Vagina (tissue), 2 donors: Measurements from ENCODE around the gene TOR3A. TPM values are rescaled to one million over a fixed set of nuclear protein-coding genes. Genes with fewer than 3 reads are reported as not detected.

Experiments used
- DNase-seq, 2 donors: peaks; one replicate each; pipeline ENCODE4 v3.0.0-alpha.2; 2017; ENCODE audit errors: extremely low spot score in 2 of 2
- H3K27ac ChIP-seq: fragments of 200-600 bp; sonication (generic); one replicate; pipeline ENCODE4 v1.5.1; 2019
- H3K27me3 ChIP-seq: fragments of 200-600 bp; sonication (generic); one replicate; pipeline ENCODE4 v1.5.1; 2019
- H3K36me3 ChIP-seq, 2 donors: fragments of 200-600 bp; sonication (generic); one replicate each; pipeline ENCODE4 v1.5.1; 2017 to 2019
- H3K4me1 ChIP-seq: fragments of 200-600 bp; sonication (generic); one replicate; pipeline ENCODE4 v1.5.1; 2019
- H3K4me3 ChIP-seq, 2 donors: fragments of 200-600 bp; sonication (generic); 1 replicate in 1 of 2; 2 replicates in 1 of 2; pipeline ENCODE4 v1.5.1; 2016 to 2019
- H3K9me3 ChIP-seq: fragments of 200-600 bp; sonication (generic); one replicate; pipeline ENCODE4 v1.5.1; 2019
- CTCF ChIP-seq, 3 experiments: fragments of 450-650 bp in 2 of 3; fragments of 200-600 bp in 1 of 3; sonication (generic) in 1 of 3; IDR thresholded peaks; one replicate each; pipeline ENCODE4 v1.5.1; 2017 to 2019; ENCODE audit warnings: antibody characterized with exemption in 3 of 3, mild to moderate bottlenecking in 2 of 3, moderate library complexity in 2 of 3
- POLR2A ChIP-seq, 2 donors: fragments of 450-650 bp; IDR thresholded peaks; one replicate each; pipeline ENCODE4 v1.6.1; 2017; ENCODE audit warnings: antibody characterized with exemption in 2 of 2, mild to moderate bottlenecking in 2 of 2, moderate library complexity in 2 of 2
- POLR2AphosphoS5 ChIP-seq, 2 donors: sonication (generic); formaldehyde crosslinking; IDR thresholded peaks; one replicate each; pipeline ENCODE4 v1.9.0; 2017; ENCODE audit warnings: antibody characterized with exemption in 2 of 2, mild to moderate bottlenecking in 2 of 2, low read depth in 1 of 2; ENCODE audit not compliant: insufficient read depth in 1 of 2
- intact Hi-C: fragments of 100-400 bp; cut with DNase I; formaldehyde crosslinking; loops from one replicate; pipeline ENCODE4 v1.15.1; 2023
- total RNA-seq: library from RNA; depleted of rRNA; stranded (reverse); fragments of >200 nt; gene quantifications from one replicate; pipeline ENCODE4 v1.2.3, GENCODE V29; 2016

The TOR3A gene
- total RNA-seq, 1 donor from 2014 or later: 20.4 TPM

DNA sequence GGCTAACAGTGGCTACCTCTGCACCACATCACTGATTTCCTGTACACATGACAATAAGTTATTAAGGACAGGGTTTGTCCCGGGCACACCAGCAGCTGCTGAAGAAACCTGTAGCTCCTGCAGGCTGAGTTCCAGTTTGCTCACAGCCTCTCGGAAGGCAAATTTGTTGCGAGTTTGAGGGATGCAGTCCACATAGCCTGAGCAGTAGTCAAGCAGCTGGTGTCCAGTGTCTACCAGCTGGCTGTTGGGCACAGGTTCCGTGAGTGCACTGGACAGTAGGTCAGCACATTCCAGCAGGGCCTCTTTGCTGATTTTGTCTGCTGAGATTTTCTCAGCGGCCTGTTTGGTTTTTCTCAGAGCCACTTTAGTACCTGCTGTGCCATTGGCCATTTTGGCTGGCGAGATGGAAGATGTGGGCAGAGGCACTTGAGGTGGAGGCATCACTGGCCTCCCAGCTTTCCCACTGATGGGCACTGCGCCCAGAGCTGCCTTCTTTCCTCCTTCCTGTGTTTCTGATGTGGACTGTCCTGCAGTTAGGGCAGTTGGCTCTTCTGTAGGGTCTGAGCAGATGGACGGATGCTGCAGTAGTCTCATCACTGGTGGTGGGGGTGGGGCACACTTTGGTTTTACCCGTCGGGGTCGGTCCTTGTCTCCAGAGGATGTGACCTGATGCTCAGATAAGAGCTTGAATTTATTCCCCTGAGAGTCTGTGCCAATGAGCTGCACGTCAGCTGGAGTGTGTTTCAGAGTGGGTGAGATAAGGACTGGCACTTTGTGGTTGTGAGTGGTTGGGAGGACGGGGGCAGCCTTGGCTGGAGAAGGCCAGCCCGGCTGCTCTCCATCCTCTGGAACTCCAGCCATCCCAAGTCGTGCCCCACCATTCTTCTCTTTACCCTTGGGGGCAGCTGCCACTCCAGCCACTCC, 26.1 kb downstream of the TOR3A start:
- no peak overlapping the region for H3K27ac ChIP-seq
- no peak for DNase-seq
- H3K9me3 ChIP-seq: no peaks in the 10 kb centered on the region
- no peaks in the 10 kb centered on the region for H3K4me1 ChIP-seq
- intact Hi-C loops: no loop called here
- no peaks in the 10 kb centered on the region for H3K27me3 ChIP-seq
- no peak overlapping the region for H3K4me3 ChIP-seq
- TF ChIP-seq POLR2A (IDR thresholded peaks at IDR 0.05) (no peak), CTCF (IDR thresholded peaks at IDR 0.05) (no peak), POLR2AphosphoS5 (IDR thresholded peaks at IDR 0.05; ENCODE audit: insufficient read depth in 1 of 2, low read depth in 1 of 2) (no peak)
- peaks cover 3 to 63% of the 10 kb centered on the region in 2 donors for H3K36me3 ChIP-seq

GRCh38 chr1:179108644-179109043, 26.8 kb downstream of the TOR3A start:
- peaks cover 3 to 64% of the 10 kb centered on the region in 2 donors for H3K36me3 ChIP-seq
- no peak overlapping the region for H3K4me3 ChIP-seq
- intact Hi-C loops: no loop called here
- no peak for DNase-seq
- H3K27ac ChIP-seq: no peak overlapping the region
- no peaks in the 10 kb centered on the region for H3K9me3 ChIP-seq
- TF ChIP-seq CTCF (IDR thresholded peaks at IDR 0.05): no peak
- TF ChIP-seq POLR2AphosphoS5 (IDR thresholded peaks at IDR 0.05; ENCODE audit: insufficient read depth in 1 of 2, low read depth in 1 of 2): no peak
- TF ChIP-seq POLR2A (IDR thresholded peaks at IDR 0.05): no peak
- H3K4me1 ChIP-seq: no peaks in the 10 kb centered on the region
- no peaks in the 10 kb centered on the region for H3K27me3 ChIP-seq

GRCh38 chr1:179115181-179115580, 33.3 kb downstream of the TOR3A start:
- TF ChIP-seq CTCF (IDR thresholded peaks at IDR 0.05) (no peak), POLR2A (IDR thresholded peaks at IDR 0.05) (no peak), POLR2AphosphoS5 (IDR thresholded peaks at IDR 0.05; ENCODE audit: insufficient read depth in 1 of 2, low read depth in 1 of 2) (no peak)
- no peak for DNase-seq
- Histone ChIP-seq H3K27ac (no peak overlapping the region), H3K4me3 (no peak overlapping the region), H3K4me1 (peaks cover 8% of the 10 kb centered on the region), H3K27me3 (no peaks in the 10 kb centered on the region), H3K36me3 (peaks cover 0 to 46% of the 10 kb centered on the region in 2 donors), H3K9me3 (no peaks in the 10 kb centered on the region)
- intact Hi-C loops: no loop called here

GRCh38 chr1:179119513-179119912, 37.6 kb downstream of the TOR3A start:
- intact Hi-C loops: loop anchor here (2.0 kb wide), 1 partner anchor 79 kb away; no protein-coding TSS in a partner anchor
- Histone ChIP-seq H3K36me3 (peaks cover 0 to 23% of the 10 kb centered on the region in 2 donors), H3K9me3 (no peaks in the 10 kb centered on the region), H3K27me3 (no peaks in the 10 kb centered on the region), H3K27ac (no peak overlapping the region), H3K4me1 (peaks cover 13% of the 10 kb centered on the region), H3K4me3 (no peak overlapping the region)
- DNase-seq: no peak
- no peak for TF ChIP-seq POLR2A (IDR thresholded peaks at IDR 0.05)
- no peak for TF ChIP-seq CTCF (IDR thresholded peaks at IDR 0.05)
- TF ChIP-seq POLR2AphosphoS5 (IDR thresholded peaks at IDR 0.05; ENCODE audit: insufficient read depth in 1 of 2, low read depth in 1 of 2): no peak

DNA sequence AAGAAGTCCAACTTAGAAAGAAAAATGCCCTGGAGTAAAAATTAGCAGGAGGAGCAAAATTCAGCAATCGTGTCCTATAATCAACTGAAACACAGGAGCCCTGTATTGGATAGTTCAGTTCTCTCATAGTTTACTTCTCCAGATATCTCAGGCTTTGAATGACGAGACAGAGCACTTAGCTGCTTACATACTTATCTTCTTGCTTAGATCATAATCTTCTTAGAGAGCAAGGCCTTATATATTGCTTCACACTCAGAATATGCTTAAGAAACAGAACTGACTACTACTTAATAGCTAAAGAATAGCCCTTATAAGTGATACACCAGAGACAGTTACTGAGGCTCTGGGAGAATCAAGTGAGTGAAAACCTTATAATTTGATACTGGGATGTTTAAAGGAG, 38.9 kb downstream of the TOR3A start:
- Histone ChIP-seq H3K27ac (no peak overlapping the region), H3K4me1 (peaks cover 14% of the 10 kb centered on the region), H3K4me3 (no peak overlapping the region), H3K36me3 (peaks cover 0 to 23% of the 10 kb centered on the region in 2 donors), H3K27me3 (no peaks in the 10 kb centered on the region), H3K9me3 (no peaks in the 10 kb centered on the region)
- intact Hi-C loops: loop anchor here (10.0 kb wide), 2 partner anchors 54 to 174 kb away; partner anchors contain the start of gene SOAT1
- no peak for DNase-seq
- TF ChIP-seq POLR2A (IDR thresholded peaks at IDR 0.05) (no peak), CTCF (IDR thresholded peaks at IDR 0.05) (no peak), POLR2AphosphoS5 (IDR thresholded peaks at IDR 0.05; ENCODE audit: insufficient read depth in 1 of 2, low read depth in 1 of 2) (no peak)
